IMR-90 (cell line): Measurements from ENCODE around the gene CRLF2. TPM values are rescaled to one million over a fixed set of nuclear protein-coding genes. Genes with fewer than 3 reads are reported as not detected.

ENCODE experiments used
- ATAC-seq: fragments of 200-7000 bp; cut with Tn5 transposase; 2 replicates; pipeline ENCODE4 v1.9.1; 2020; ENCODE audit warnings: low read depth, mild to moderate bottlenecking, moderate library complexity
- BruUV-seq: library from RNA; stranded (reverse); fragments of 400-500 nt; replicated peaks from 2 replicates; lab custom pipeline; 2021; lab: Mats Ljungman, UMichigan
- CTCF ChIA-PET: fragments of 300-600 bp; formaldehyde crosslinking; extraction: SDS; loops from one replicate; lab custom pipeline; 2021; ENCODE audit warnings: antibody characterized with exemption; lab: Yijun Ruan, JAX
- POLR2A ChIA-PET: fragments of 300-600 bp; sonication (Branson Sonifier 250); formaldehyde crosslinking; loops from one replicate; lab custom pipeline; 2022; ENCODE audit warnings: antibody characterized with exemption; ENCODE audit not compliant: unreplicated experiment; lab: Charles Lee
- DNase-seq: peaks from one replicate; pipeline ENCODE4 v3.0.0; 2013
- H2AFZ ChIP-seq: replicated peaks from 2 replicates; pipeline ENCODE3; 2013; ENCODE audit warnings: low read length, mild to moderate bottlenecking; ENCODE audit not compliant: poor library complexity
- H2AK5ac ChIP-seq: 2 replicates; pipeline ENCODE4 v1.6.1; 2013; ENCODE audit warnings: low read depth, low read length, inconsistent platforms
- H2AK9ac ChIP-seq: replicated peaks from 2 replicates; pipeline ENCODE3; 2013; ENCODE audit warnings: mild to moderate bottlenecking, low read depth, low read length, moderate library complexity; ENCODE audit not compliant: poor library complexity
- H2BK120ac ChIP-seq: 2 replicates; pipeline ENCODE4 v1.6.1; 2013; ENCODE audit warnings: low read depth, low read length, inconsistent platforms
- H2BK15ac ChIP-seq: 3 replicates; pipeline ENCODE4 v1.6.1; 2013; ENCODE audit warnings: low read depth, low read length, inconsistent platforms
- H2BK20ac ChIP-seq: 2 replicates; pipeline ENCODE4 v1.6.1; 2013; ENCODE audit warnings: low read depth, mild to moderate bottlenecking, inconsistent platforms, low read length, moderate library complexity
- H2BK5ac ChIP-seq: 2 replicates; pipeline ENCODE4 v1.6.1; 2013; ENCODE audit warnings: mild to moderate bottlenecking, low read depth, low read length, inconsistent platforms; ENCODE audit not compliant: poor library complexity, severe bottlenecking
- H3K14ac ChIP-seq: replicated peaks from 2 replicates; pipeline ENCODE4 v1.6.1; 2013; ENCODE audit warnings: low read depth, low read length, inconsistent platforms
- H3K18ac ChIP-seq: 2 replicates; pipeline ENCODE4 v1.6.1; 2013; ENCODE audit warnings: low read depth, low read length, control low read depth
- H3K23ac ChIP-seq: 2 replicates; pipeline ENCODE4 v1.6.1; 2013; ENCODE audit warnings: low read depth, low read length, inconsistent platforms
- H3K27ac ChIP-seq: 2 replicates; pipeline ENCODE4 v1.5.1; 2013; ENCODE audit warnings: mild to moderate bottlenecking, control low read depth, low read length; ENCODE audit not compliant: insufficient read depth
- H3K27me3 ChIP-seq: 2 replicates; pipeline ENCODE4 v1.6.1; 2013; ENCODE audit warnings: low read length; ENCODE audit not compliant: control insufficient read depth, insufficient read depth
- H3K36me3 ChIP-seq: 2 replicates; pipeline ENCODE4 v1.6.1; 2013; ENCODE audit warnings: low read length, mixed read lengths; ENCODE audit not compliant: control insufficient read depth, insufficient read depth
- H3K4ac ChIP-seq: 2 replicates; pipeline ENCODE4 v1.6.1; 2013; ENCODE audit warnings: low read depth, low read length, inconsistent platforms
- H3K4me1 ChIP-seq: 2 replicates; pipeline ENCODE4 v1.6.1; 2013; ENCODE audit warnings: low read length, mixed read lengths; ENCODE audit not compliant: control insufficient read depth, insufficient read depth
- H3K4me2 ChIP-seq: 2 replicates; pipeline ENCODE4 v1.6.1; 2013; ENCODE audit warnings: low read depth, mild to moderate bottlenecking, control low read depth, low read length, moderate library complexity
- H3K4me3 ChIP-seq: 2 replicates; pipeline ENCODE4 v1.5.1; 2013; ENCODE audit warnings: low read depth, mild to moderate bottlenecking, control low read depth, low read length, moderate library complexity; ENCODE audit not compliant: insufficient read depth
- H3K56ac ChIP-seq: 2 replicates; pipeline ENCODE4 v1.6.1; 2013; ENCODE audit warnings: low read length, inconsistent platforms; ENCODE audit not compliant: insufficient read depth; ENCODE audit errors: extremely low read depth
- H3K79me1 ChIP-seq, 2 experiments: 2 replicates each; pipeline ENCODE4 v1.6.1; 2013; ENCODE audit warnings: low read length in 2 of 2, inconsistent platforms in 1 of 2, low read depth in 1 of 2
- H3K9ac ChIP-seq: 2 replicates; pipeline ENCODE4 v1.6.1; 2013; ENCODE audit warnings: low read depth, low read length, control low read depth
- H3K9me1 ChIP-seq: 2 replicates; pipeline ENCODE4 v1.6.1; 2013; ENCODE audit warnings: low read length, inconsistent platforms; ENCODE audit not compliant: insufficient read depth
- H3K9me3 ChIP-seq: 2 replicates; pipeline ENCODE4 v1.6.1; 2013; ENCODE audit warnings: low read length; ENCODE audit not compliant: control insufficient read depth, insufficient read depth
- H4K20me1 ChIP-seq: 2 replicates; pipeline ENCODE4 v1.6.1; 2013; ENCODE audit warnings: low read length, inconsistent platforms; ENCODE audit not compliant: insufficient read depth
- H4K5ac ChIP-seq: 2 replicates; pipeline ENCODE4 v1.6.1; 2013; ENCODE audit warnings: mild to moderate bottlenecking, low read depth, low read length, control low read depth
- H4K8ac ChIP-seq, 2 experiments: 2 replicates each; pipeline ENCODE4 v1.6.1; 2013; ENCODE audit warnings: low read depth in 2 of 2, low read length in 2 of 2, control low read depth in 1 of 2, inconsistent platforms in 1 of 2
- H4K91ac ChIP-seq: 2 replicates; pipeline ENCODE4 v1.6.1; 2013; ENCODE audit warnings: low read depth, low read length, inconsistent platforms; ENCODE audit not compliant: insufficient read depth
- CEBPB ChIP-seq: IDR thresholded peaks from 2 replicates; pipeline ENCODE4 v1.6.1; 2012; ENCODE audit warnings: low read depth, low read length, improper control_type of control experiment
- FOS ChIP-seq: fragments of 150-350 bp; IDR thresholded peaks from 2 replicates; pipeline ENCODE4 v1.6.1; 2016; ENCODE audit warnings: low read depth, low read length
- MAFK ChIP-seq: IDR thresholded peaks from 2 replicates; pipeline ENCODE4 v1.6.1; 2012; ENCODE audit warnings: low read depth, low read length, improper control_type of control experiment
- MAZ ChIP-seq: IDR thresholded peaks from 2 replicates; pipeline ENCODE4 v1.6.1; 2012; ENCODE audit warnings: low read depth, mild to moderate bottlenecking, low read length, improper control_type of control experiment, moderate library complexity, borderline replicate concordance
- MXI1 ChIP-seq: IDR thresholded peaks from 2 replicates; pipeline ENCODE4 v1.6.1; 2012; ENCODE audit warnings: low read depth, mild to moderate bottlenecking, low read length, moderate library complexity, borderline replicate concordance
- NFE2L2 ChIP-seq: fragments of 150-350 bp; IDR thresholded peaks from 2 replicates; pipeline ENCODE4 v1.6.1; 2016; ENCODE audit warnings: low read depth, mild to moderate bottlenecking, low read length
- POLR2A ChIP-seq: IDR thresholded peaks from 2 replicates; pipeline ENCODE4 v1.6.1; 2012; ENCODE audit warnings: mild to moderate bottlenecking, low read depth, low read length
- RAD21 ChIP-seq: IDR thresholded peaks from 2 replicates; pipeline ENCODE4 v1.6.1; 2012; ENCODE audit warnings: low read length, improper control_type of control experiment
- RCOR1 ChIP-seq: IDR thresholded peaks from 2 replicates; pipeline ENCODE4 v1.6.1; 2012; ENCODE audit warnings: mild to moderate bottlenecking, low read length, improper control_type of control experiment; ENCODE audit not compliant: insufficient replicate concordance
- RFX5 ChIP-seq: IDR thresholded peaks from 2 replicates; pipeline ENCODE4 v1.8.0; 2012; ENCODE audit warnings: low read depth, mild to moderate bottlenecking, low read length, moderate library complexity
- SMC3 ChIP-seq: fragments of 150-350 bp; IDR thresholded peaks from 2 replicates; pipeline ENCODE4 v1.6.1; 2016; ENCODE audit warnings: low read depth, mild to moderate bottlenecking, antibody characterized with exemption, low read length, moderate library complexity
- whole genome bisulfite sequencing, 2 experiments: methylation state at CpG; one replicate each; pipeline versions ENCODE4 v1.1.5 to v1.1.7; 2013; ENCODE audit warnings: missing lambda C conversion rate in 2 of 2; ENCODE audit not compliant: insufficient read length in 1 of 2; ENCODE audit errors: extremely low coverage in 2 of 2; 5-methylcytosine and 5-hydroxymethylcytosine counted together
- dilution Hi-C: fragments of 300-500 bp; cut with HindIII; formaldehyde crosslinking; loops from one replicate; pipeline ENCODE4 v1.14.3; 2018; ENCODE audit warnings: low sequenced_read_pairs; ENCODE audit not compliant: unreplicated experiment
- in situ Hi-C: fragments of 300-500 bp; cut with MboI; formaldehyde crosslinking; loops from 3 replicates; pipeline ENCODE4 v1.14.3; 2019; ENCODE audit warnings: low sequenced_read_pairs, inconsistent platforms, mixed read lengths
- intact Hi-C: fragments of 100-400 bp; cut with micrococcal nuclease; formaldehyde crosslinking; loops from 2 replicates; pipeline ENCODE4 v1.10.0; 2022
- polyA plus RNA-seq, 3 experiments: library from polyadenylated mRNA; depleted of rRNA; stranded (reverse); fragments of >200 nt; gene quantifications; 2 replicates each; pipeline ENCODE4 v1.2.3, GENCODE V29; 2012; ENCODE audit warnings: low replicate concordance in 1 of 3
- total RNA-seq: library from RNA; depleted of rRNA; stranded (reverse); fragments of >200 nt; gene quantifications from 2 replicates; pipeline ENCODE4 v1.2.3, GENCODE V29; 2012
- TF ChIP-seq, protein P1 (sequence below): conservative IDR thresholded peaks from 2 replicates; pipeline ENCODE4 v1.5.1; 2012; ENCODE audit warnings: mild to moderate bottlenecking, low read depth, low read length, improper control_type of control experiment
- TF ChIP-seq, protein P2 (sequence below): fragments of 150-350 bp; IDR thresholded peaks from 2 replicates; pipeline ENCODE4 v1.6.1; 2017; ENCODE audit warnings: mild to moderate bottlenecking, antibody characterized with exemption, low read length, low read depth

CRLF2 gene
- total and polyA plus RNA-seq, 2 of the 4 experiments (the other 2 are of a cell fraction) = not detected

DNA sequence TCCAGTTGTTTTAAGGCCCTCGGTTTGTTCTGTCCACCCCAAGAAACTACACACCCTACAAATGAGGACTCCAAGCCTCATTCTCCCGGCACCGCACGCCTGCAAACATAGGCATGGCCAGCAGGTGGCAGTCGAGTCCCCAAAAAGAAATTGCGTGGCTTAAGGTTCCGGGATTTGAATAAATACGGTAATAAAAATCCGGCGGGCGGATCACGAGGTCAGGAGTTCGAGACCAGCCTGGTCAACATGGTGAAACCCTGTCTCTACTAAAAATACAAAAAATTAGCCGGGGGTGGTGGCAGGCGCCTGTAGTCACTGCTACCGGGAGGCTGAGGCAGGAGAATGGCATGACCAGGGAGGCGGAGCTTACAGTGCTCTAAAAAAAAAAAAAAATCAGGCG is 34.4 kb upstream of the CRLF2 start:
- Histone ChIP-seq H3K36me3 (no peaks in the 10 kb centered on the region), H3K56ac (no peak overlapping the region), H3K9ac (no peak overlapping the region), H3K79me1 (no peaks in the 10 kb centered on the region), H3K4me2 (no peak overlapping the region), H4K8ac (no peak overlapping the region), H4K91ac (no peak overlapping the region), H3K27me3 (no peaks in the 10 kb centered on the region), H2BK120ac (no peak overlapping the region), H2BK5ac (no peak overlapping the region), H4K5ac (no peak overlapping the region), H3K14ac (no peak overlapping the region), H2BK20ac (no peak overlapping the region), H3K4ac (no peak overlapping the region), H3K23ac (no peak overlapping the region), H3K4me1 (no peaks in the 10 kb centered on the region), H3K9me1 (no peaks in the 10 kb centered on the region), H3K4me3 (no peak overlapping the region), H4K20me1 (no peaks in the 10 kb centered on the region), H2AK9ac (no peak overlapping the region), H2AK5ac (no peak overlapping the region), H3K18ac (no peak overlapping the region), H2BK15ac (no peak overlapping the region), H3K27ac (no peak overlapping the region), H2AFZ (no peak overlapping the region), H3K9me3 (peaks cover 2% of the 10 kb centered on the region; the same call in 1 of the 2 replicates)
- no TSS peak for BruUV-seq
- in situ Hi-C loops = no loop called here
- ChIA-PET CTCF (no interaction called here), POLR2A (no interaction called here)
- ATAC-seq (peak; percentile 85), DNase-seq (no peak)
- 63% methylated on average over 1 of the region's 18 CpGs; no CpG with 5 or more reads in 1 of the 2 experiments for whole genome bisulfite sequencing, 2 experiments
- intact Hi-C loops = loop anchor here (5.0 kb wide), 1 partner anchor 135 kb away; no protein-coding TSS in a partner anchor
- dilution Hi-C loops = no loop called here
- TF ChIP-seq NFE2L2 = no peak
- TF ChIP-seq POLR2A = no peak
- no peak for TF ChIP-seq RFX5
- TF ChIP-seq RAD21 = peak; percentile 25; the same call in 1 of the 2 replicates
- TF ChIP-seq MAZ = no peak
- TF ChIP-seq MXI1 = no peak
- TF ChIP-seq, protein P1, sequence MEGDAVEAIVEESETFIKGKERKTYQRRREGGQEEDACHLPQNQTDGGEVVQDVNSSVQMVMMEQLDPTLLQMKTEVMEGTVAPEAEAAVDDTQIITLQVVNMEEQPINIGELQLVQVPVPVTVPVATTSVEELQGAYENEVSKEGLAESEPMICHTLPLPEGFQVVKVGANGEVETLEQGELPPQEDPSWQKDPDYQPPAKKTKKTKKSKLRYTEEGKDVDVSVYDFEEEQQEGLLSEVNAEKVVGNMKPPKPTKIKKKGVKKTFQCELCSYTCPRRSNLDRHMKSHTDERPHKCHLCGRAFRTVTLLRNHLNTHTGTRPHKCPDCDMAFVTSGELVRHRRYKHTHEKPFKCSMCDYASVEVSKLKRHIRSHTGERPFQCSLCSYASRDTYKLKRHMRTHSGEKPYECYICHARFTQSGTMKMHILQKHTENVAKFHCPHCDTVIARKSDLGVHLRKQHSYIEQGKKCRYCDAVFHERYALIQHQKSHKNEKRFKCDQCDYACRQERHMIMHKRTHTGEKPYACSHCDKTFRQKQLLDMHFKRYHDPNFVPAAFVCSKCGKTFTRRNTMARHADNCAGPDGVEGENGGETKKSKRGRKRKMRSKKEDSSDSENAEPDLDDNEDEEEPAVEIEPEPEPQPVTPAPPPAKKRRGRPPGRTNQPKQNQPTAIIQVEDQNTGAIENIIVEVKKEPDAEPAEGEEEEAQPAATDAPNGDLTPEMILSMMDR = peak; percentile 45
- no peak for TF ChIP-seq MAFK
- no peak for TF ChIP-seq CEBPB
- TF ChIP-seq SMC3 = peak; percentile 21; the same call in 1 of the 2 replicates
- no peak for TF ChIP-seq FOS
- no peak for TF ChIP-seq RCOR1
- TF ChIP-seq, protein P2, sequence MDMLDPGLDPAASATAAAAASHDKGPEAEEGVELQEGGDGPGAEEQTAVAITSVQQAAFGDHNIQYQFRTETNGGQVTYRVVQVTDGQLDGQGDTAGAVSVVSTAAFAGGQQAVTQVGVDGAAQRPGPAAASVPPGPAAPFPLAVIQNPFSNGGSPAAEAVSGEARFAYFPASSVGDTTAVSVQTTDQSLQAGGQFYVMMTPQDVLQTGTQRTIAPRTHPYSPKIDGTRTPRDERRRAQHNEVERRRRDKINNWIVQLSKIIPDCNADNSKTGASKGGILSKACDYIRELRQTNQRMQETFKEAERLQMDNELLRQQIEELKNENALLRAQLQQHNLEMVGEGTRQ = no peak
